ENCODE data around the gene NOCT. TPM values are rescaled to one million over a fixed set of nuclear protein-coding genes. Genes with fewer than 3 reads are reported as not detected.
A peak's percentile ranks its signal among the peaks of the same experiment; 100 is the strongest.

Gene NOCT
- polyA plus RNA-seq, 1 donor from 2014 or later, result 5.1 TPM

DNA sequence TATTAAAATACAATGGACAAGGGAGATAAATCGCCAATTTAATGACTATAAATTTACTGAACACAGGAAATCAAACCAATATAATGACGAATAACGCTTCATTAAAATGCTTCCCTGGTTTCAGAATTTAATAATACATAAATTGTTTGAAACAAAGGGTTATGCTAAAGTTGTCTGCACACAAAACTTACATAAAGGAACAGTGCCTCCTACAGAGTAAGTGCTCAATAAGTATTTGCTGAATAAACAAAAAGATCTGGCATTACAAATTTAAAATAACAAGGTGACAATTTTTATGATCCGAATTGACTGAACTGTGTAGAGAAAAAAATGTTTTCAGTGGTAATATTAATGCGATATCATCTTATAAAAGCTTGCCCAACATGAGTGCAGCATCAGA, 69.6 kb downstream of the NOCT start:
- Histone ChIP-seq H3K27me3 (ENCODE audit: insufficient read depth, low read depth, low read length) (no peaks in the 10 kb centered on the region), H3K27ac (ENCODE audit: low read length) (no peak overlapping the region), H3K9me2 (ENCODE audit: insufficient read depth, low read length) (no peaks in the 10 kb centered on the region), H3K36me3 (ENCODE audit: insufficient read depth, low read length) (no peaks in the 10 kb centered on the region), H3K79me2 (replicated peaks; ENCODE audit: insufficient read depth, low read length) (peaks cover 14% of the 10 kb centered on the region), H3K4me3 (ENCODE audit: low read length) (peak overlapping the region; percentile 89), H3F3A (ENCODE audit: insufficient read depth, low read length, poor library complexity, severe bottlenecking) (peaks cover 7% of the 10 kb centered on the region), H3K9me3 (ENCODE audit: low read length) (no peaks in the 10 kb centered on the region), H2AFZ (ENCODE audit: low read depth, low read length) (no peak overlapping the region), H4K20me1 (ENCODE audit: insufficient read depth) (no peaks in the 10 kb centered on the region), H3K9ac (ENCODE audit: low read length) (no peak overlapping the region), H3K4me2 (ENCODE audit: low read length) (peak overlapping the region; percentile 88)
- TF ChIP-seq EZH2 (IDR thresholded peaks at IDR 0.05; ENCODE audit: borderline replicate concordance, insufficient read depth, low read length, poor library complexity, severe bottlenecking) (no peak), RAD21 (conservative IDR thresholded peaks at IDR 0.05) (no peak)
- TF ChIP-seq, protein P1, sequence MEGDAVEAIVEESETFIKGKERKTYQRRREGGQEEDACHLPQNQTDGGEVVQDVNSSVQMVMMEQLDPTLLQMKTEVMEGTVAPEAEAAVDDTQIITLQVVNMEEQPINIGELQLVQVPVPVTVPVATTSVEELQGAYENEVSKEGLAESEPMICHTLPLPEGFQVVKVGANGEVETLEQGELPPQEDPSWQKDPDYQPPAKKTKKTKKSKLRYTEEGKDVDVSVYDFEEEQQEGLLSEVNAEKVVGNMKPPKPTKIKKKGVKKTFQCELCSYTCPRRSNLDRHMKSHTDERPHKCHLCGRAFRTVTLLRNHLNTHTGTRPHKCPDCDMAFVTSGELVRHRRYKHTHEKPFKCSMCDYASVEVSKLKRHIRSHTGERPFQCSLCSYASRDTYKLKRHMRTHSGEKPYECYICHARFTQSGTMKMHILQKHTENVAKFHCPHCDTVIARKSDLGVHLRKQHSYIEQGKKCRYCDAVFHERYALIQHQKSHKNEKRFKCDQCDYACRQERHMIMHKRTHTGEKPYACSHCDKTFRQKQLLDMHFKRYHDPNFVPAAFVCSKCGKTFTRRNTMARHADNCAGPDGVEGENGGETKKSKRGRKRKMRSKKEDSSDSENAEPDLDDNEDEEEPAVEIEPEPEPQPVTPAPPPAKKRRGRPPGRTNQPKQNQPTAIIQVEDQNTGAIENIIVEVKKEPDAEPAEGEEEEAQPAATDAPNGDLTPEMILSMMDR (IDR thresholded peaks at IDR 0.05; ENCODE audit: poor library complexity, severe bottlenecking), result peak; percentile 34

DNA sequence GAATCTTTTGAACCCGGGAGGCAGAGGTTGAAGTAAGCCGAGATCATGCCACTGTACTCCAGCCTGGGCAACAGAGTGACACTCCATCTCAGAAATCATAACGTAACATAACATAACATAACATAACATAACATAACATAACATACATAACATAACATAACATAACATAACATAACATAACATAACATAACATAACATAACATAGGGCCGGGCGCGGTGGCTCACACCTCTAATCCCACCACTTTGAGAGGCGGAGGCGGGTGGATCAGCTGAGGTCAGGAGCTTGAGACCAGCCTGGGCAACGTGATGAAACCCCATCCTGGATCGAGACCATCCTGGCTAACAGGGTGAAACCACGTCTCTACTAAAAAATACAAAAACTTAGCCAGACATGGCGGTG, 76.7 kb downstream of the NOCT start:
- Histone ChIP-seq H3K79me2 (replicated peaks; ENCODE audit: insufficient read depth, low read length) (no peaks in the 10 kb centered on the region), H3K9me2 (ENCODE audit: insufficient read depth, low read length) (no peaks in the 10 kb centered on the region), H3K4me3 (ENCODE audit: low read length) (no peak overlapping the region), H3K27ac (ENCODE audit: low read length) (no peak overlapping the region), H3K36me3 (ENCODE audit: insufficient read depth, low read length) (no peaks in the 10 kb centered on the region), H3F3A (ENCODE audit: insufficient read depth, low read length, poor library complexity, severe bottlenecking) (no peaks in the 10 kb centered on the region), H2AFZ (ENCODE audit: low read depth, low read length) (no peak overlapping the region), H4K20me1 (ENCODE audit: insufficient read depth) (no peaks in the 10 kb centered on the region), H3K9ac (ENCODE audit: low read length) (no peak overlapping the region), H3K4me2 (ENCODE audit: low read length) (no peak overlapping the region), H3K27me3 (ENCODE audit: insufficient read depth, low read depth, low read length) (no peaks in the 10 kb centered on the region), H3K9me3 (ENCODE audit: low read length) (no peaks in the 10 kb centered on the region)
- TF ChIP-seq, protein P1 (IDR thresholded peaks at IDR 0.05; ENCODE audit: poor library complexity, severe bottlenecking), result no peak

Small RNA genes lying within 50 kb of the gene (small RNA-seq; reads per million reads assigned to genes)
- gene RNU6-531P, result 0 reads per million in 3 experiments

Other genes with a start within 250 kb of the NOCT start
- gene ELF2, start 161.4 kb downstream of the NOCT start, polyA plus RNA-seq, result 105 and 116 TPM in 2 replicates